ENCODE data around the gene TLL1.

The TLL1 gene

GRCh38 chr4:166140951-166141350, 267.9 kb downstream of the TLL1 start:
- no peaks in the 10 kb centered on the region for H3K36me3 ChIP-seq (ENCODE audit: insufficient read depth)
- no peak overlapping the region for H3K4me2 ChIP-seq
- H3K4me1 ChIP-seq (ENCODE audit: low read depth, poor library complexity, severe bottlenecking) = no peaks in the 10 kb centered on the region
- no peaks in the 10 kb centered on the region for H4K20me1 ChIP-seq (ENCODE audit: insufficient read depth)
- no peak overlapping the region for H3K9ac ChIP-seq
- H3K27ac ChIP-seq = no peak overlapping the region
- TF ChIP-seq CTCF (conservative IDR thresholded peaks at IDR 0.05; ENCODE audit: low read depth, low read length) = no peak
- no peak overlapping the region for H3K4me3 ChIP-seq (IDR thresholded peaks at IDR 0.05; ENCODE audit: insufficient read depth, low read depth, low read length)
- H3K27me3 ChIP-seq (ENCODE audit: insufficient read depth, low read depth) = no peaks in the 10 kb centered on the region
- no peak overlapping the region for H2AFZ ChIP-seq (ENCODE audit: low read depth)
- H3K79me2 ChIP-seq (ENCODE audit: insufficient read depth, low read depth) = no peaks in the 10 kb centered on the region

DNA sequence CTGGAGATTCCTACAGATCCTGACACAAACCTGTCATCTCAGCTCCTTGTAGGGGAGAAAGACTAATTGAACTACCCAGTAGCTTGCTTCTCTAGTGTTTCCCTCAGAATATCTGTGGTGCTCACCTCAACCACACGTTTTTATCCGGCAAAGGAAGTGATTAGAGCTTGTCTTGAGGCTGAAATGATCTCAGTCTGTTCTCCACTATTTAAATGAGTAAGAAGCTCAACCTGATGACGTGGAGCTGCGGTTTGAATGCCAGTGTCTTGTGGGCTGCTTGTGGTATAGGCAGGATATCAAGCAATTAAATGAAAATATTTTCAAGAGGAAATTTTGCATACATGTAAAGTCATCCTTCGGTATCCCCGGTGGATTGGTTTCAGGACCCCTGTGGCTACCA, 270.2 kb downstream of the TLL1 start:
- no peak for TF ChIP-seq CTCF (conservative IDR thresholded peaks at IDR 0.05; ENCODE audit: low read depth, low read length)
- Histone ChIP-seq H2AFZ (ENCODE audit: low read depth) (no peak overlapping the region), H3K9ac (no peak overlapping the region), H3K4me1 (ENCODE audit: low read depth, poor library complexity, severe bottlenecking) (no peaks in the 10 kb centered on the region), H3K79me2 (ENCODE audit: insufficient read depth, low read depth) (no peaks in the 10 kb centered on the region), H3K4me3 (IDR thresholded peaks at IDR 0.05; ENCODE audit: insufficient read depth, low read depth, low read length) (no peak overlapping the region), H3K27ac (no peak overlapping the region), H4K20me1 (ENCODE audit: insufficient read depth) (no peaks in the 10 kb centered on the region), H3K27me3 (ENCODE audit: insufficient read depth, low read depth) (no peaks in the 10 kb centered on the region), H3K36me3 (ENCODE audit: insufficient read depth) (no peaks in the 10 kb centered on the region), H3K4me2 (no peak overlapping the region)

GRCh38 chr4:166144607-166145006, 271.6 kb downstream of the TLL1 start:
- Histone ChIP-seq H2AFZ (ENCODE audit: low read depth) (no peak overlapping the region), H3K27me3 (ENCODE audit: insufficient read depth, low read depth) (no peaks in the 10 kb centered on the region), H3K4me3 (IDR thresholded peaks at IDR 0.05; ENCODE audit: insufficient read depth, low read depth, low read length) (no peak overlapping the region), H3K27ac (no peak overlapping the region), H3K36me3 (ENCODE audit: insufficient read depth) (no peaks in the 10 kb centered on the region), H3K79me2 (ENCODE audit: insufficient read depth, low read depth) (no peaks in the 10 kb centered on the region), H3K9ac (no peak overlapping the region), H3K4me1 (ENCODE audit: low read depth, poor library complexity, severe bottlenecking) (no peaks in the 10 kb centered on the region), H3K4me2 (no peak overlapping the region), H4K20me1 (ENCODE audit: insufficient read depth) (no peaks in the 10 kb centered on the region)
- TF ChIP-seq CTCF (conservative IDR thresholded peaks at IDR 0.05; ENCODE audit: low read depth, low read length) = no peak

DNA sequence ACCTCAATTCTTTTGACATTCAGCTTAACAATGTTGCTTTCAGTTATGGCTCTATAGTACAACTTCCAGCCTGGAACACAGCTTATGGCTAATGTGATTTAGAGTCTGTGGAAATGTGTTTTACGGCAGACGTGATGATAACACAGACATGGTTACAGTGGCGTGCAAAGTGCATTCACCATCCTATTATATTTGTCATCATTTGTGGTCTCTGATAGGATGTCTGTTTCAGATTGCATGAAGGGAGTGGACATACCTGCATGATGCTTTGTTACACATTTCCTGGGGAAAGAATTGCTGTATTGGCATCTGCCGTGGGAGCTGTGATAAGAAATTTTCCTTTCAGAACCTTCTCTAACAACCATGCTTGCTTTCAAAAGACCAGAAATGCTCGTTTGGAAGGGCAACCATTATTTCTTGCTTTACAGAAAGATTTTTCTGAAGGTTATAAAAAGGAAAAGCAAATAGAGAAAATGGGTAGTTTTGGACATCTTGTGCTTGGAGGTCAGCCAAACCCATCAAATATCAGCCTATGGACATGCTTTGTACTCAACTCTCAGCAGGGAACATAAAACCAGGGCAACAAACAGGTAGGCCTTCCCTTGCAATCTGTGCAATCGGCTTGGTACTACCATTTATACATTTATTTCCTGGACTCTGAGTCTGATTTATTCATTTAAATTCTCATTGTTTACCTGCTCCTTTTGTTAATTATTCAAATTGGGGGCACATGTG, 273.9 kb downstream of the TLL1 start:
- TF ChIP-seq CTCF (conservative IDR thresholded peaks at IDR 0.05; ENCODE audit: low read depth, low read length) = no peak
- no peaks in the 10 kb centered on the region for H4K20me1 ChIP-seq (ENCODE audit: insufficient read depth)

More for the DNA sequence above, 273.9 kb downstream of the TLL1 start:
- no peak overlapping the region for H2AFZ ChIP-seq (ENCODE audit: low read depth)
- no peak overlapping the region for H3K27ac ChIP-seq
- H3K9ac ChIP-seq = no peak overlapping the region
- H3K36me3 ChIP-seq (ENCODE audit: insufficient read depth) = no peaks in the 10 kb centered on the region
- no peaks in the 10 kb centered on the region for H3K27me3 ChIP-seq (ENCODE audit: insufficient read depth, low read depth)
- H3K4me1 ChIP-seq (ENCODE audit: low read depth, poor library complexity, severe bottlenecking) = no peaks in the 10 kb centered on the region
- no peak overlapping the region for H3K4me3 ChIP-seq (IDR thresholded peaks at IDR 0.05; ENCODE audit: insufficient read depth, low read depth, low read length)
- H3K4me2 ChIP-seq = no peak overlapping the region
- no peaks in the 10 kb centered on the region for H3K79me2 ChIP-seq (ENCODE audit: insufficient read depth, low read depth)

Data from KMS-11 (cell line).